ENCODE measurements around the gene CCNG1.
"Not testable (repeated sequence)": the region's sequence is repeated elsewhere in the genome, so short reads cannot be mapped to it uniquely, and the experiment has no call there.

The CCNG1 gene

GRCh38 chr5:163407034-163407655, 30.2 kb upstream of the CCNG1 start:
- H2AFZ ChIP-seq (ENCODE audit: low read depth, low read length) = no peak overlapping the region
- H3K9ac ChIP-seq (ENCODE audit: low read length) = no peak overlapping the region
- peaks cover 9% of the 10 kb centered on the region for H3K4me1 ChIP-seq (ENCODE audit: low read length)
- H4K20me1 ChIP-seq (ENCODE audit: insufficient read depth, low read length) = no peaks in the 10 kb centered on the region
- H3K9me3 ChIP-seq (ENCODE audit: insufficient read depth, low read length) = no peaks in the 10 kb centered on the region
- TF ChIP-seq EZH2phosphoT487 (IDR thresholded peaks at IDR 0.05; ENCODE audit: low read depth) = no peak
- no peak for TF ChIP-seq CTCF (IDR thresholded peaks at IDR 0.05; ENCODE audit: low read depth, low read length)
- H3K27ac ChIP-seq (ENCODE audit: low read length) = no peak overlapping the region
- no peaks in the 10 kb centered on the region for H3K79me2 ChIP-seq (ENCODE audit: low read length)
- H3K36me3 ChIP-seq (replicated peaks; ENCODE audit: low read depth, low read length) = no peaks in the 10 kb centered on the region
- no peak overlapping the region; the same call in 1 of the 2 replicates for H3K4me2 ChIP-seq (ENCODE audit: low read length)
- H3K4me3 ChIP-seq (ENCODE audit: low read length) = no peak overlapping the region
- peaks cover 9% of the 10 kb centered on the region for H3K27me3 ChIP-seq (ENCODE audit: low read depth, low read length)

- no peaks in the 10 kb centered on the region for H3K36me3 ChIP-seq (replicated peaks; ENCODE audit: low read depth, low read length)
- H3K27me3 ChIP-seq (ENCODE audit: low read depth, low read length) = peaks cover 4% of the 10 kb centered on the region; the same call in 1 of the 2 replicates
- H3K9ac ChIP-seq (ENCODE audit: low read length) = no peak overlapping the region
- H3K4me3 ChIP-seq (ENCODE audit: low read length) = peak overlapping the region; percentile 60
- peaks cover 9% of the 10 kb centered on the region for H3K4me1 ChIP-seq (ENCODE audit: low read length)
- no peaks in the 10 kb centered on the region for H4K20me1 ChIP-seq (ENCODE audit: insufficient read depth, low read length)
- no peak overlapping the region for H3K27ac ChIP-seq (ENCODE audit: low read length)
- H3K9me3 ChIP-seq (ENCODE audit: insufficient read depth, low read length) = no peaks in the 10 kb centered on the region
- TF ChIP-seq EZH2phosphoT487 (IDR thresholded peaks at IDR 0.05; ENCODE audit: low read depth) (no peak), CTCF (IDR thresholded peaks at IDR 0.05; ENCODE audit: low read depth, low read length) (peak; percentile 96)
- H2AFZ ChIP-seq (ENCODE audit: low read depth, low read length) = 0 out of 2 replicates have a peak overlapping the region, but pooled peaks have one; percentile 75
- H3K79me2 ChIP-seq (ENCODE audit: low read length) = no peaks in the 10 kb centered on the region
- peak overlapping the region; percentile 87 for H3K4me2 ChIP-seq (ENCODE audit: low read length)
Observed at GRCh38 chr5:163408311-163408923, 29.0 kb upstream of the CCNG1 start.

GRCh38 chr5:163409384-163409783, 28.0 kb upstream of the CCNG1 start:
- TF ChIP-seq EZH2phosphoT487 (IDR thresholded peaks at IDR 0.05; ENCODE audit: low read depth) (no peak), CTCF (IDR thresholded peaks at IDR 0.05; ENCODE audit: low read depth, low read length) (no peak)
- H3K79me2 ChIP-seq (ENCODE audit: low read length) = no peaks in the 10 kb centered on the region
- no peak overlapping the region for H3K4me2 ChIP-seq (ENCODE audit: low read length)
- no peaks in the 10 kb centered on the region for H3K27me3 ChIP-seq (ENCODE audit: low read depth, low read length)
- H2AFZ ChIP-seq (ENCODE audit: low read depth, low read length) = no peak overlapping the region
- no peak overlapping the region for H3K27ac ChIP-seq (ENCODE audit: low read length)
- no peaks in the 10 kb centered on the region for H3K9me3 ChIP-seq (ENCODE audit: insufficient read depth, low read length)
- H3K9ac ChIP-seq (ENCODE audit: low read length) = no peak overlapping the region
- no peaks in the 10 kb centered on the region for H4K20me1 ChIP-seq (ENCODE audit: insufficient read depth, low read length)
- H3K36me3 ChIP-seq (replicated peaks; ENCODE audit: low read depth, low read length) = no peaks in the 10 kb centered on the region
- H3K4me1 ChIP-seq (ENCODE audit: low read length) = peaks cover 9% of the 10 kb centered on the region
- no peak overlapping the region for H3K4me3 ChIP-seq (ENCODE audit: low read length)

GRCh38 chr5:163410505-163410904, 26.9 kb upstream of the CCNG1 start:
- no peaks in the 10 kb centered on the region for H4K20me1 ChIP-seq (ENCODE audit: insufficient read depth, low read length)
- no peak overlapping the region for H2AFZ ChIP-seq (ENCODE audit: low read depth, low read length)
- no peak overlapping the region for H3K4me2 ChIP-seq (ENCODE audit: low read length)
- TF ChIP-seq CTCF (IDR thresholded peaks at IDR 0.05; ENCODE audit: low read depth, low read length) (no peak), EZH2phosphoT487 (IDR thresholded peaks at IDR 0.05; ENCODE audit: low read depth) (no peak)
- no peaks in the 10 kb centered on the region for H3K27me3 ChIP-seq (ENCODE audit: low read depth, low read length)
- no peaks in the 10 kb centered on the region for H3K36me3 ChIP-seq (replicated peaks; ENCODE audit: low read depth, low read length)
- peaks cover 9% of the 10 kb centered on the region for H3K4me1 ChIP-seq (ENCODE audit: low read length)
- H3K9me3 ChIP-seq (ENCODE audit: insufficient read depth, low read length) = no peaks in the 10 kb centered on the region
- H3K27ac ChIP-seq (ENCODE audit: low read length) = no peak overlapping the region
- H3K4me3 ChIP-seq (ENCODE audit: low read length) = no peak overlapping the region
- H3K9ac ChIP-seq (ENCODE audit: low read length) = no peak overlapping the region
- no peaks in the 10 kb centered on the region for H3K79me2 ChIP-seq (ENCODE audit: low read length)

GRCh38 chr5:163415673-163416072, 21.7 kb upstream of the CCNG1 start:
- H2AFZ ChIP-seq (ENCODE audit: low read depth, low read length); H3K27ac ChIP-seq (ENCODE audit: low read length); H3K9me3 ChIP-seq (ENCODE audit: insufficient read depth, low read length); H4K20me1 ChIP-seq (ENCODE audit: insufficient read depth, low read length); H3K4me3 ChIP-seq (ENCODE audit: low read length); H3K9ac ChIP-seq (ENCODE audit: low read length); H3K27me3 ChIP-seq (ENCODE audit: low read depth, low read length); H3K4me1 ChIP-seq (ENCODE audit: low read length); H3K36me3 ChIP-seq (replicated peaks; ENCODE audit: low read depth, low read length); H3K4me2 ChIP-seq (ENCODE audit: low read length); H3K79me2 ChIP-seq (ENCODE audit: low read length): not testable (repeated sequence)
